Measurements from ENCODE around the gene PUM1.

DNA sequence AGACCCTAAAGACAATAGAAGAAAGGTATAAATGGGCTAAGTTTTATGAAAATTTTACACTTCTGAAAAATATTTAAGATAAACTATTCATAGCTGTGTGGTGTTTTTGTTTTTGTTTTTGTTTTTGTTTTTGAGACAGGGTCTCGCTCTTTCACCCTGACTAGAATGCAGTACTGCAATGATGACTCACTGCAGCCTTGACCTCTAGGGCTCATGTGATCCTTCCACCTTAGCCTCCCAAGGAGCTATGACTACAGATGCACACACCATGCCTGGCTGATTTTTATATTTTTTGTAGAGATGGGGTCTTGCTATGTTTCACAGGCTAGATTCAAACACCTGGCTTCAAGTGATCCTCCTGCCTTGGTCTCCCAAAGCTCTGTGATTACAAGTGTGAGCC, 66.6 kb downstream of the PUM1 start:
- TF ChIP-seq, protein P1, sequence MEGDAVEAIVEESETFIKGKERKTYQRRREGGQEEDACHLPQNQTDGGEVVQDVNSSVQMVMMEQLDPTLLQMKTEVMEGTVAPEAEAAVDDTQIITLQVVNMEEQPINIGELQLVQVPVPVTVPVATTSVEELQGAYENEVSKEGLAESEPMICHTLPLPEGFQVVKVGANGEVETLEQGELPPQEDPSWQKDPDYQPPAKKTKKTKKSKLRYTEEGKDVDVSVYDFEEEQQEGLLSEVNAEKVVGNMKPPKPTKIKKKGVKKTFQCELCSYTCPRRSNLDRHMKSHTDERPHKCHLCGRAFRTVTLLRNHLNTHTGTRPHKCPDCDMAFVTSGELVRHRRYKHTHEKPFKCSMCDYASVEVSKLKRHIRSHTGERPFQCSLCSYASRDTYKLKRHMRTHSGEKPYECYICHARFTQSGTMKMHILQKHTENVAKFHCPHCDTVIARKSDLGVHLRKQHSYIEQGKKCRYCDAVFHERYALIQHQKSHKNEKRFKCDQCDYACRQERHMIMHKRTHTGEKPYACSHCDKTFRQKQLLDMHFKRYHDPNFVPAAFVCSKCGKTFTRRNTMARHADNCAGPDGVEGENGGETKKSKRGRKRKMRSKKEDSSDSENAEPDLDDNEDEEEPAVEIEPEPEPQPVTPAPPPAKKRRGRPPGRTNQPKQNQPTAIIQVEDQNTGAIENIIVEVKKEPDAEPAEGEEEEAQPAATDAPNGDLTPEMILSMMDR (IDR thresholded peaks at IDR 0.05) = no peak
- no peak for TF ChIP-seq ZFX (IDR thresholded peaks at IDR 0.05; ENCODE audit: borderline replicate concordance)

Measured in 22Rv1 (cell line).